GM15510 (cell line): ENCODE data around the gene DHRS12.

Source experiments
- POLR2A ChIP-seq: IDR thresholded peaks from 3 replicates; pipeline ENCODE4 v1.6.1; 2011; ENCODE audit warnings: borderline replicate concordance; ENCODE audit not compliant: insufficient read length; ENCODE audit errors: extremely low read depth

Gene DHRS12

GRCh38 chr13:51820016-51820597 is 16.1 kb upstream of the DHRS12 start:
- no peak for TF ChIP-seq POLR2A

GRCh38 chr13:51819544-51819943 is 15.6 kb upstream of the DHRS12 start:
- no peak for TF ChIP-seq POLR2A

- TF ChIP-seq POLR2A = no peak
Observed at GRCh38 chr13:51818781-51819511, 15.0 kb upstream of the DHRS12 start.

GRCh38 chr13:51818276-51818675 is 14.3 kb upstream of the DHRS12 start:
- no peak for TF ChIP-seq POLR2A

GRCh38 chr13:51817717-51818116 is 13.8 kb upstream of the DHRS12 start:
- no peak for TF ChIP-seq POLR2A

- TF ChIP-seq POLR2A = no peak
Observed at GRCh38 chr13:51816604-51817249, 12.8 kb upstream of the DHRS12 start.

- no peak for TF ChIP-seq POLR2A
Observed at GRCh38 chr13:51815848-51816247, 11.9 kb upstream of the DHRS12 start.

- no peak for TF ChIP-seq POLR2A
Observed at GRCh38 chr13:51814825-51815650, 11.1 kb upstream of the DHRS12 start.

- no peak for TF ChIP-seq POLR2A
Observed at GRCh38 chr13:51814071-51814470, 10.1 kb upstream of the DHRS12 start.

- no peak for TF ChIP-seq POLR2A
Observed at GRCh38 chr13:51811920-51812451, 8.0 kb upstream of the DHRS12 start.

GRCh38 chr13:51811046-51811445 is 7.1 kb upstream of the DHRS12 start:
- TF ChIP-seq POLR2A = no peak

GRCh38 chr13:51808811-51809210 is 4.8 kb upstream of the DHRS12 start:
- no peak for TF ChIP-seq POLR2A

- TF ChIP-seq POLR2A = no peak
Observed at GRCh38 chr13:51807041-51807440, 3.1 kb upstream of the DHRS12 start.

GRCh38 chr13:51806566-51806965 is 2.6 kb upstream of the DHRS12 start:
- TF ChIP-seq POLR2A = no peak

GRCh38 chr13:51805925-51806324 is 2.0 kb upstream of the DHRS12 start:
- no peak for TF ChIP-seq POLR2A
